IPS-20b (cell line): ENCODE results near the gene KIF26A.

Experiments
- H3K27ac ChIP-seq: one replicate; pipeline ENCODE4 v1.5.1; 2013; ENCODE audit warnings: low read length
- H3K27me3 ChIP-seq: 2 replicates; pipeline ENCODE4 v1.6.1; 2013; ENCODE audit warnings: mild to moderate bottlenecking, low read length, inconsistent platforms; ENCODE audit not compliant: insufficient read depth
- H3K36me3 ChIP-seq: 2 replicates; pipeline ENCODE4 v1.6.1; 2013; ENCODE audit warnings: low read depth, mild to moderate bottlenecking, inconsistent platforms, low read length, moderate library complexity; ENCODE audit not compliant: insufficient read depth
- H3K4me1 ChIP-seq: 2 replicates; pipeline ENCODE4 v1.6.1; 2013; ENCODE audit warnings: mild to moderate bottlenecking, control low read depth, inconsistent platforms, low read length, moderate library complexity; ENCODE audit not compliant: insufficient read depth
- H3K4me3 ChIP-seq: 2 replicates; pipeline ENCODE4 v1.5.1; 2013; ENCODE audit warnings: mild to moderate bottlenecking, low read length, inconsistent platforms
- H3K9ac ChIP-seq: 2 replicates; pipeline ENCODE4 v1.6.1; 2013; ENCODE audit warnings: low read depth, mild to moderate bottlenecking, inconsistent platforms, low read length, moderate library complexity
- H3K9me3 ChIP-seq: 2 replicates; pipeline ENCODE4 v1.6.1; 2013; ENCODE audit warnings: mild to moderate bottlenecking, low read depth, low read length, inconsistent platforms; ENCODE audit not compliant: insufficient read depth

Gene KIF26A

DNA sequence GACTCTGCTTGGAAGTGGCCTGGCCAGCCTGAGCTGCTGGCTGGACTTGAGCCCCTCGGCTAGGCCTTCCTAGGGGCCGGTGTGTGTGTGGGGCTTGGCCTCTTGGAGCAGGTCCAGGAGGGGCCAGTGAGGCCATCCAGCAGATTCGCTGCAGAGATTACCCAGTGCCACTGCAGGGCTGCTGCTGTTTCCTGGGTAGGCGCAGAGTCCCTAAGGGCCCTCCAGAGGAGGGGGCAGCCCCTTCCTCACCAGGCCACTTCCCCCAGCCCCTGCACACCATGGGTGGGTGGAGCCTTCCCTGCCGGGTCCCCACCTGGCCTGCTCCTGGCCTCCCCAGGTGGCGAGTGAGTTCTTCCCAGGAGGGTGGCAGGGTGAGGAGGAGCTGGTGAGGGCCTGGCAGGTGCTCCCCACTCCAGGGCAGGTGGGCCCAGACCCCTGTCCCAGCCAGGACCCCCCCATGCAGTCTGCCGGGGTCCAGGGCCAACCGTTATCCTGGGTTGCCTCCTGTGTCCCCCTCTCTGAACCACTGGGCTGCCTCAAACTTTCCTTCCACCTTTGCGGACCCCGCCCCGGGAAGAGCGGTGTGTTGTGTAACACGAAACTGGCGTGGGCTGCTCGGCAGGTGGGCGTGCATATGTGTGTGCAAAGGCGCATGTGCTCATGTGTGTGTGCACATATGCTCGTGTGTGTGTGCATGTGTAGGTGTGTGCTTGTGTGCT lies 27.7 kb upstream of the KIF26A start:
- H3K27ac ChIP-seq, result no peak overlapping the region
- no peak overlapping the region for H3K9ac ChIP-seq
- no peaks in the 10 kb centered on the region for H3K9me3 ChIP-seq
- no peaks in the 10 kb centered on the region for H3K4me1 ChIP-seq
- H3K4me3 ChIP-seq, result no peak overlapping the region
- H3K27me3 ChIP-seq, result peaks cover 15% of the 10 kb centered on the region
- no peaks in the 10 kb centered on the region for H3K36me3 ChIP-seq

DNA sequence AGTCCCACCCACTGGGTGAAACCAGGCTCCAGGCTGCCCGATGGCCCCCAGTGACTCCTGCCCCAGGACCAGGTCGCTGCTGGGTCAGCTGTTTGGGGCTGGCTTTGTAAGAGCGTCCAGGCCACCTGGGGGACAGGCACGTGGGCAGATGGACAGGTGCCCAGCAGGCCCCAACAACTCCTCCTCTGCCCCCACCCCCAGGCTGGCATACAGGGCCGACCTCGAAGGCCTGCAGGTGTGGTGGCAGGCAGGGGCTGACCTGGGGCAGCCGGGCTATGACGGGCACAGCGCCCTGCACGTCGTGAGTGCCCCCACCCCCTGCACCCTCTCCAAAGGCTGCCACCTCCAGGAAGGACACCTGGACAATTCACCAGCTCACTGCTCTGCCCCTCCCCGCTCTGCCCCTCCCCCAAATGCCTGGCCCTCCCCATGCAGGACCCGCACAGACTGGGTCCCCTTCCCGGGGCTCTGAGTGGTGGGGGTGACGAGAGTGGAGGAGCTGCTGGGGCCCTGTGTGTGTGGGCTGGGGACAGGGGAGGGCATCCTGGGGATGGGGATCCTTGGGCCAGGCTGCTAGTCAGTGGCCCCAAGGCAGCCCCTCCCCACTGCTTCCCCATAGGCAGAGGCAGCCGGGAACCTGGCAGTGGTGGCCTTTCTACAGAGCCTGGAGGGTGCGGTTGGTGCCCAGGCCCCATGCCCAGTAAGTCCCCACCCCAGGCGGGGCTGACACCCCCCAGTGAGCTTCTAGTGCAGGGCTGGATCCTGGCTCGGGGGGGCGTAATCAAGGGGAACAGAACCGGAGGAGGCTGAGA lies 26.9 kb upstream of the KIF26A start:
- H3K27me3 ChIP-seq, result peaks cover 24% of the 10 kb centered on the region
- H3K9me3 ChIP-seq, result no peaks in the 10 kb centered on the region
- H3K9ac ChIP-seq, result no peak overlapping the region
- no peaks in the 10 kb centered on the region for H3K36me3 ChIP-seq
- H3K27ac ChIP-seq, result no peak overlapping the region
- H3K4me3 ChIP-seq, result no peak overlapping the region
- H3K4me1 ChIP-seq, result no peaks in the 10 kb centered on the region

DNA sequence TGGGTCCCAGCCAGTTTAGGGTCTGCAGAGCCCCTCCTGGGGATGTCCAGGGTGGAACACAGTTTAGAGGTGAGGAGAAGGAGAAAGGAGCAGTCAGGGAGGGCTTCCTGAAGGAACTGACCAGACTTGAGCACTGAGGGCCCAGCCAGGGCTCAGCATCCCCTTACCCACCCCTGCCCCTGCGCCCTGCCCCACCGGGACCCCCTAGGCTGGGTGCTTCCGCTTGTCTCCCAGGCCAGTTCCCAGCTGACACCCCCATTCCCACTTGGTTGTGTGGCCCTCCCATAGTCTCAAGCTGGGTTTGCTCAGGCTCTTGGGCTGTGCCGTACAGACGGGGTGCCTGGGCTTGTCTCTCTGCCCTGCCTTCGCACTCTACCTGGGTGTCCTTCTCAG lies 26.3 kb upstream of the KIF26A start:
- Histone ChIP-seq H3K9ac (no peak overlapping the region), H3K36me3 (no peaks in the 10 kb centered on the region), H3K27me3 (peaks cover 30% of the 10 kb centered on the region), H3K4me1 (no peaks in the 10 kb centered on the region), H3K4me3 (no peak overlapping the region), H3K27ac (no peak overlapping the region), H3K9me3 (no peaks in the 10 kb centered on the region)

DNA sequence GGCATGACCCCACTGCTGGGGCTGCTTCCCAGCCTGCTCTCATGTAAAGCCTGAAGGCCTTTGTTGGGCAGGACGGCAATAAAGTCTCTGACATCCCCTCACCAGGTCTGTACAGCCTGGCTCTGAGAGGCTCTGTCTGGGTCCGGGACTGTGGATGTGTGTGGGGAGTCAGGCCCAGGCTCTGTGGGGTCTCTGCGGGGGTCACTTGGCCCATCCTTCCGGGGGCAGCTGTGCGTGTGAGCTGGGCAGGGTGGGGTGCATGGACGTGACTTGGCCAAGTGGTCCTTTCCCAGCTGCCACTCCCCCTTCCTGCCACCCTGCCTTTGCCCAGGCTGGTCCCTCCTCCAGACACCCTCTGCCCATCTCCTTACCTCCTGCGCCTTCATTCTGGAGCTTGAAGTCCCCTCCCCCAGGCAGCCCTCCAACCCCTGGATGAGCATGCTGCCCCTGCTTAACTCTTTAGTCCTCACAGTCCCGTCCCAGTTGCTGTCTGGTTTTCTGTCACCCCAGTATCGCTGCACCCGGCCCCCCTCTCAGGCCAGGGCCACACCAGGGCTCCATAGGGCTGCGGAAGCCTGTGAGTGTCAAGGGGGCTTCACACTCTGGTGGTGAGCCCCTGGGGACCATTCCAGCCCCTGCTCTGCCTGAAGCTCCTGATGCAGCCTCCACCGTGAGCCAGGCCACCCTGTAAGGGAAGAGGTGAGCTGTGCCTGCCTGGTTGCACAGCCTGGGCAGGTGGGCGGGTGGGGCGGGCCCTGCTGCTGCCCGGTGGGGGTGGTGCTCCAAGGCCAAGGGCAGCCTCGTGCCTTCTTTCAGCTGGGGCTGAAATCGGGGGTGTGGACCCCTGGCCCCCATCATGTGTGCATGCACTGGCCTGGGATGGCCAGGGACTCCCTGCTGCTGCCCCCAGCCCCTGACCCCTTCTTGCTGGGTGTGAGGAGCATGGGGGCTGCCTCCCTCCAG lies 25.5 kb upstream of the KIF26A start:
- Histone ChIP-seq H3K4me3 (no peak overlapping the region), H3K36me3 (no peaks in the 10 kb centered on the region), H3K9ac (no peak overlapping the region), H3K27me3 (peaks cover 38% of the 10 kb centered on the region), H3K4me1 (no peaks in the 10 kb centered on the region), H3K27ac (no peak overlapping the region), H3K9me3 (no peaks in the 10 kb centered on the region)

DNA sequence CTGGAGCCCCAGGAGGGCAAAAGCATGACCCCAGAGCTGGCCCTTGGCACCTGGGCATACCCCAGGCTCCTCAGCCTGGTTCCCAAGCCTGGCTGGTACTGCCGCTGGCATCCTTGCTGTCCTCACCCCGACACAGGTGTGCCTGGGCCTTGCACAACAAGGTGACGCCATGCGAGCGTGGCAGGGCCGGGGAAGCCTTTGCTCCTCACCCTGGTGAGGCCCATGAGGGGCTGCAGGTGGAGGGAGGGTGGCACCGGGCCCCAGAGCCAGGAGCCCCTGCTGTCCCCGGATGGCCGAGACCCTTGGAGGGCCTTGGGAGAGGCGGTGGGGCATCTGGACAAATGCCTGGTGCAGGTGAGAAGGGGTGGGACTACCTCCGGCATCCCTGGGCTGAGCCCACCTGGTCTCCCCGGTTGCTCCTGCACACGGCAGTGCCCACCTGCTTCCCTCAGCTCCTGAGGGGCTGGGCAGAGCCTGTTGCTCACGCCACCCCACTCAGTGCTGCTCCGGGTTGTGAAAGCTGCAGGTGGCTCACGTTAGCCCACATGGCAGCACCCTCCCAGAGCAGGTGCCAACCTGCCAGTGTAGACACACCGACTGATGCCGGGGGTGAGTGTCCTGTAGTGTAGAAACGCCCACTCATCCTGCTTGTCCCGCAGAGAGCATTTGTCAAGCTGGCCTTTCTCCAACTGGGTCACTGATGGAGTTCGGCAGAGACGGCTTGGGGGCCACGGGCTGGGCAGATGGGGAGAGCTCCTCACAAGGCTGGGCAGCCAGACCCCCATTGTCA lies 24.6 kb upstream of the KIF26A start:
- Histone ChIP-seq H3K27me3 (peaks cover 47% of the 10 kb centered on the region), H3K4me1 (no peaks in the 10 kb centered on the region), H3K9ac (no peak overlapping the region), H3K4me3 (no peak overlapping the region), H3K9me3 (no peaks in the 10 kb centered on the region), H3K27ac (no peak overlapping the region), H3K36me3 (no peaks in the 10 kb centered on the region)

DNA sequence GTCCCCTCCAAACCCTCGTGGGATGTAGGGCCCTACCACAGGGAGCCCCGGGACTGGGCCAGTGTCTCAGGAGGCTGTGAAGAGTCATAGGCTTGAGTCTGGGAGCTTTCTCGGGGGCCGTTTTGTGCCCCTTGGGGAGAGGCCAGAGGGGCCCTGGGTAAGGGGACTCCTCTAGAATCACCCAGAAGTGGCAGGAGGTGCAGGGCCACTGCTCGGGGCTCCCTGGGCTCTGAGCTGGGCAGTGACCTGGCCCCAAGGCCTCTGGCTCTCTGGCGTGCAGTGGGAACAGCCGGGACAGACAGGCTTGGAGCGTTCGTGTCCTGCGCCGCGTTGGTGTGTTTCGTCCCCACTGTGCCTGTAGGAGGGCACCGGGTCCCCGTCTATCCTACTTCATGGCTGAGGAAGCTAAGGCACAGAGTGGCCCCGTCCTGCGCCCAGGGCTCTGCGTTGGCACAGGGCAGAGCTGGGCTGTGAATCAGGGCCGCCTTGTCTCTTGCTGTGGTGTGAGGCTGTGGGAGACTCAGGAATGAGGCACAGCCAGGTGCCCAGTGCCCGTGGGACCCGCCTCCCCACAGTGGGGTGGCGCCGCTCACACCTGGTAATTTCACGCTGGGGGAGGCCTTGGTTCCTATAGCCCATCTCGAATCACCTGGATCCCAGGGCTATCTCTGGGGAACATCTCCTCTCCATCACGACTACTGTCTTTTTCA lies 23.8 kb upstream of the KIF26A start:
- Histone ChIP-seq H3K4me1 (no peaks in the 10 kb centered on the region), H3K27me3 (peaks cover 55% of the 10 kb centered on the region), H3K4me3 (no peak overlapping the region), H3K9me3 (no peaks in the 10 kb centered on the region), H3K36me3 (no peaks in the 10 kb centered on the region), H3K9ac (no peak overlapping the region), H3K27ac (no peak overlapping the region)

DNA sequence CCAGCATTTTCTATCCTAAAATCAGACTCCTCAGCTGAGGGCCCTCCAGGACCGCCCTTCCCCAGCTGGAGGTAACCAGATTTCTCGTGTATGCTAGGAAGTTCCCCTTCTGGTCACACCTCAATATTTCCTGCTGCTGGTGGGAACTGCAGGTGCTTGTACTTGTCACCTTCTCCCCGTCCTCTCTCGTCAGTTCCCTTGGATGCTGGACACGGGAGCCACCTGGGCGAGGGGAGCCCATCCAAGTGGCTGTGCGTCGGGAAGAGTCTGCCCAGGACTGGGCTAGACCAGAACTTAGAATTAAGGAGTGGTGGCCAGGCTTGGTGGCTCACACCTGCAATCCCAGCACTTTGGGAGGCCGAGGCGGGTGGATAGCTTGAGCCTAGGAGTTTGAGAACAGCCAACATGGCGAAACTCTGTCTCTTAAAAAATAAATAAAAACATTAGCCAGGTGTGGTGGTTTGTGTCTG lies 23.2 kb upstream of the KIF26A start:
- Histone ChIP-seq H3K9ac (no peak overlapping the region), H3K4me3 (no peak overlapping the region), H3K4me1 (no peaks in the 10 kb centered on the region), H3K27me3 (peaks cover 57% of the 10 kb centered on the region), H3K9me3 (no peaks in the 10 kb centered on the region), H3K36me3 (no peaks in the 10 kb centered on the region), H3K27ac (no peak overlapping the region)

DNA sequence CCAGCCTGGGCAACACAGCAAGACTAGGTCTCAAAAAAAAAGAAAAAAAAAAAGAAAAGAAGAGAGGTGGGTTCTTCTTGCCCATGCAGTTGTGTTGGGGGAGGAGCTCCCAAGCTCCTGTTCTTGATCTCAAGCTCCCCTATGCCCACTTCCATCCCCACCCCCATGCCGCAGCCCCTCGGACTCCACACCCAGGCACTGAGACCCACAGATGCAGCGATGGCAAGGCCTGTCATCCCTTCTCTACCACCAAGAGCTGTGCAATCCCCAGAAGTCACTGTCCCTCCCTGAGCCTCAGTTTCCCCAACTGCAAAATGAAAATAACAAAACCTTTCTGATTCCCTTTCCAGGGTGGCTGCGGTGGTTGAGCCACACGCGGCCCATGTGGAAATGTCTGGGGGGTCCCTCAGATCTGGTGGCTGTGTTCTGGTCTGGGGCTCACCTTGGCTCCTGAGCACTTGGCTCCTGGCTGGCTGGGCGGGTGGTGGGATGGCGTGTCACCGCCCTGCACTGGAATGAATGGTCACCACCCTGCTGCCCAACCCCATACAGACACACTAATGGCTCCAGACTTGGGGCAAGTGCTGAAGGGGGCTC lies 22.6 kb upstream of the KIF26A start:
- no peak overlapping the region for H3K27ac ChIP-seq
- no peaks in the 10 kb centered on the region for H3K4me1 ChIP-seq
- no peak overlapping the region for H3K4me3 ChIP-seq
- no peak overlapping the region for H3K9ac ChIP-seq
- no peaks in the 10 kb centered on the region for H3K9me3 ChIP-seq
- H3K36me3 ChIP-seq, result no peaks in the 10 kb centered on the region
- H3K27me3 ChIP-seq, result peaks cover 63% of the 10 kb centered on the region

DNA sequence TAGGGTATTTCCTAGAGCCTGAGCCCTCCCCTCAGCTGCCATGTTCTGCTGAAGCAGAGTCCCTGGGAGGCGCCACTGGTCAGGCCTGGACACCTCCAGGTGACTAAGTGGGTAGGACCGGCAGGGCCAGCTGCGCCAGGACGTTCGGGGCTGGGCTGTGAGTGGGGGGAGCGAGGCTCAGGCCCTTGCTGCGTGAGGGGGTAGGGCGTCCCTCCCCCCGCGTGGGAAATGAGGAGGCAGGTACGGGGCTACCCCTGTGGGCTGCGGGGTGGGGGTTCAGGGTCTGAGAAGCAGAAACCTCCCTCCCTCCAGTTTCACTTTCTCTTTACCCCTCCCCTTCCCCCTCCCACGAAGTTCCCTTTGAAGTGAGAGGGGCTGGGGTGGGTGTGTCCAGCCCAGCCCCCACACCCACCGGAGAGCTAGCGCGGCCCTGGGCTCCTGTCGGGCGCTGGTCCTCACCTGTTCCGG lies 22.1 kb upstream of the KIF26A start:
- no peak overlapping the region for H3K27ac ChIP-seq
- H3K4me1 ChIP-seq, result no peaks in the 10 kb centered on the region
- H3K36me3 ChIP-seq, result no peaks in the 10 kb centered on the region
- H3K4me3 ChIP-seq, result peak overlapping the region; percentile 47; the same call in 1 of the 2 replicates
- H3K27me3 ChIP-seq, result peaks cover 68% of the 10 kb centered on the region
- no peak overlapping the region for H3K9ac ChIP-seq
- no peaks in the 10 kb centered on the region; the same call in 1 of the 2 replicates for H3K9me3 ChIP-seq

DNA sequence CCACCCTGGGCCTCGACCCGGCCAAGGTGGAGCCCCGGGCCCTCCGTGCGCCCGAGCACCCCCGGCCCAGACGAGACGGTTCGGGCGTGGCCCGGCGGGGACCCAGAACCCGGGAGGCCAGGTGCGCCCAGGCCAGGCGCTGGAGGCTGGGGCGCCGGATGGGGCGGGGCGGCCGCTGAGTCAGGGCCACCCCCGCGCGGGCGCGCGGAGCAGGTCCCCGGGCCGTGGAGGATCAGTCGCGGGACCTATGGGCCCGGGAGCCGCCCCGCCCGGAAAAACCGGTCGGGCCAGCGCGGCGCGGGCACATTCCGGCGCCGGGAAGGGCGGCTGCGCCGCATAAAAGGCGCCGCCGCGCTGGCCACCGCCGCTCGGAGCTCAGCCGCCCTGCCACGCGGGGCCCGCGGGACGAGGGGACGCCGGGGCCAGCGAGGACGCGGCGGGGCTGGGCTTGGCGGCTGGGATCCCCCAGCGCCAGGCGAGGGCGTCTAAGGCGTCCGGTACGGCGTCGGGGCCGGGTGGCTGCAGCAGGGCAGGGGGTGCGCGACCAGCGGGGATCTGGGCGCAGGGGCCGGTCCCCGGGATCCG lies 21.5 kb upstream of the KIF26A start:
- Histone ChIP-seq H3K9ac (no peak overlapping the region), H3K36me3 (no peaks in the 10 kb centered on the region), H3K4me3 (peak overlapping the region; percentile 47; the same call in 1 of the 2 replicates), H3K27me3 (peaks cover 68% of the 10 kb centered on the region), H3K9me3 (no peaks in the 10 kb centered on the region; the same call in 1 of the 2 replicates), H3K27ac (no peak overlapping the region), H3K4me1 (no peaks in the 10 kb centered on the region)
